HEK293 (cell line): Measurements from ENCODE around the gene TTBK1.

Experiments
- INSM2 ChIP-seq: fragments of 450-650 bp; formaldehyde crosslinking; IDR thresholded peaks from 2 replicates; pipeline ENCODE4 v1.5.1; 2016; ENCODE audit warnings: missing biosample characterization, missing genetic modification characterization
- YY2 ChIP-seq: fragments of 450-650 bp; formaldehyde crosslinking; IDR thresholded peaks from 2 replicates; pipeline ENCODE4 v1.5.1; 2016; ENCODE audit warnings: missing biosample characterization, missing genetic modification characterization
- ZBTB26 ChIP-seq: fragments of 450-650 bp; formaldehyde crosslinking; optimal IDR thresholded peaks from 2 replicates; pipeline ENCODE3; 2016; ENCODE audit warnings: missing biosample characterization, mild to moderate bottlenecking, missing genetic modification characterization
- ZBTB49 ChIP-seq: fragments of 450-650 bp; formaldehyde crosslinking; IDR thresholded peaks from 2 replicates; pipeline ENCODE4 v1.5.1; 2016; ENCODE audit warnings: missing biosample characterization, missing genetic modification characterization, low read depth
- ZBTB8A ChIP-seq: fragments of 450-650 bp; formaldehyde crosslinking; IDR thresholded peaks from 2 replicates; pipeline ENCODE4 v1.5.1; 2016; ENCODE audit warnings: missing biosample characterization, missing genetic modification characterization
- ZNF274 ChIP-seq, 2 experiments: fragments of 200-500 bp in 1 of 2; fragments of 450-650 bp in 1 of 2; sonication (Bioruptor generic) in 1 of 2; formaldehyde crosslinking in 1 of 2; IDR thresholded peaks; 2 replicates each; pipeline versions ENCODE4 v1.5.1 to v1.6.1; 2014 to 2016; ENCODE audit warnings: borderline replicate concordance in 1 of 2, inconsistent platforms in 1 of 2, low read length in 1 of 2, missing biosample characterization in 1 of 2, missing genetic modification characterization in 1 of 2
- ZNF362 ChIP-seq: fragments of 450-650 bp; formaldehyde crosslinking; IDR thresholded peaks from 2 replicates; pipeline ENCODE4 v1.5.1; 2016; ENCODE audit warnings: missing biosample characterization, missing genetic modification characterization
- ZNF416 ChIP-seq: fragments of 450-650 bp; formaldehyde crosslinking; IDR thresholded peaks from 2 replicates; pipeline ENCODE4 v1.5.1; 2016; ENCODE audit warnings: missing biosample characterization, missing genetic modification characterization
- ZNF473 ChIP-seq: fragments of 450-650 bp; formaldehyde crosslinking; IDR thresholded peaks from 2 replicates; pipeline ENCODE4 v1.5.1; 2017; ENCODE audit warnings: missing biosample characterization, missing genetic modification characterization
- TF ChIP-seq, protein P1 (sequence below): fragments of 450-650 bp; formaldehyde crosslinking; IDR thresholded peaks from 2 replicates; pipeline ENCODE4 v1.5.1; 2016; ENCODE audit warnings: missing biosample characterization, missing genetic modification characterization
- TF ChIP-seq, protein P2 (sequence below): fragments of 450-650 bp; formaldehyde crosslinking; IDR thresholded peaks from 2 replicates; pipeline ENCODE4; 2016; ENCODE audit warnings: missing biosample characterization, missing genetic modification characterization

GRCh38 chr6:43310624-43311023 lies 67.3 kb downstream of the TTBK1 start:
- TF ChIP-seq, protein P1, sequence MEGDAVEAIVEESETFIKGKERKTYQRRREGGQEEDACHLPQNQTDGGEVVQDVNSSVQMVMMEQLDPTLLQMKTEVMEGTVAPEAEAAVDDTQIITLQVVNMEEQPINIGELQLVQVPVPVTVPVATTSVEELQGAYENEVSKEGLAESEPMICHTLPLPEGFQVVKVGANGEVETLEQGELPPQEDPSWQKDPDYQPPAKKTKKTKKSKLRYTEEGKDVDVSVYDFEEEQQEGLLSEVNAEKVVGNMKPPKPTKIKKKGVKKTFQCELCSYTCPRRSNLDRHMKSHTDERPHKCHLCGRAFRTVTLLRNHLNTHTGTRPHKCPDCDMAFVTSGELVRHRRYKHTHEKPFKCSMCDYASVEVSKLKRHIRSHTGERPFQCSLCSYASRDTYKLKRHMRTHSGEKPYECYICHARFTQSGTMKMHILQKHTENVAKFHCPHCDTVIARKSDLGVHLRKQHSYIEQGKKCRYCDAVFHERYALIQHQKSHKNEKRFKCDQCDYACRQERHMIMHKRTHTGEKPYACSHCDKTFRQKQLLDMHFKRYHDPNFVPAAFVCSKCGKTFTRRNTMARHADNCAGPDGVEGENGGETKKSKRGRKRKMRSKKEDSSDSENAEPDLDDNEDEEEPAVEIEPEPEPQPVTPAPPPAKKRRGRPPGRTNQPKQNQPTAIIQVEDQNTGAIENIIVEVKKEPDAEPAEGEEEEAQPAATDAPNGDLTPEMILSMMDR: no peak
- TF ChIP-seq YY2 (tag by site-specific recombination): no peak
- no peak for TF ChIP-seq INSM2 (tag by site-specific recombination)
- no peak for TF ChIP-seq ZNF416 (tag by site-specific recombination)
- TF ChIP-seq ZBTB49 (tag by site-specific recombination): no peak
- no peak for TF ChIP-seq ZBTB26 (tag by site-specific recombination)
- TF ChIP-seq ZNF274 (IDR thresholded peaks at IDR 0.05; ENCODE audit: low read length): no peak
- no peak for TF ChIP-seq ZNF274 (tag by site-specific recombination; IDR thresholded peaks at IDR 0.05; ENCODE audit: borderline replicate concordance)
- no peak for TF ChIP-seq ZNF473 (tag by site-specific recombination)
- no peak for TF ChIP-seq ZNF362 (tag by site-specific recombination)
- TF ChIP-seq, protein P2, sequence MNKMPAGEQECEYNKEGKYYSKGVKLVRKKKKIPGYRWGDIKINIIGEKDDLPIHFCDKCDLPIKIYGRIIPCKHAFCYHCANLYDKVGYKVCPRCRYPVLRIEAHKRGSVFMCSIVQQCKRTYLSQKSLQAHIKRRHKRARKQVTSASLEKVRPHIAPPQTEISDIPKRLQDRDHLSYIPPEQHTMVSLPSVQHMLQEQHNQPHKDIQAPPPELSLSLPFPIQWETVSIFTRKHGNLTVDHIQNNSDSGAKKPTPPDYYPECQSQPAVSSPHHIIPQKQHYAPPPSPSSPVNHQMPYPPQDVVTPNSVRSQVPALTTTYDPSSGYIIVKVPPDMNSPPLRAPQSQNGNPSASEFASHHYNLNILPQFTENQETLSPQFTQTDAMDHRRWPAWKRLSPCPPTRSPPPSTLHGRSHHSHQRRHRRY (tag by site-specific recombination): no peak
- no peak for TF ChIP-seq ZBTB8A
